Neural progenitor cell (in vitro differentiated cells): Measurements from ENCODE around the gene EPPIN. TPM values are rescaled to one million over a fixed set of nuclear protein-coding genes. Genes with fewer than 3 reads are reported as not detected.

Source experiments
- DNase-seq: peaks from one replicate; pipeline ENCODE4 v3.0.0-alpha.2; 2016; ENCODE audit warnings: low spot score
- H2AFZ ChIP-seq: fragments of 200-600 bp; sonication (generic); replicated peaks from 2 replicates; pipeline ENCODE4 v1.6.1; 2016; ENCODE audit warnings: antibody characterized with exemption
- H3F3A ChIP-seq: fragments of 200-600 bp; sonication (generic); 2 replicates; pipeline ENCODE4 v1.6.1; 2016; ENCODE audit warnings: antibody characterized with exemption, low read depth
- H3K27ac ChIP-seq: fragments of 200-600 bp; sonication (generic); 2 replicates; pipeline ENCODE4 v1.5.1; 2016; ENCODE audit warnings: mild to moderate bottlenecking
- H3K27me3 ChIP-seq: fragments of 200-600 bp; sonication (generic); 2 replicates; pipeline ENCODE4 v1.6.1; 2016; ENCODE audit warnings: mild to moderate bottlenecking, moderate library complexity
- H3K36me3 ChIP-seq: fragments of 200-600 bp; sonication (generic); 2 replicates; pipeline ENCODE4 v1.5.1; 2016
- H3K4me1 ChIP-seq: fragments of 200-600 bp; sonication (generic); 2 replicates; pipeline ENCODE4 v1.6.1; 2016; ENCODE audit warnings: mixed run types
- H3K4me2 ChIP-seq: fragments of 200-600 bp; sonication (generic); 2 replicates; pipeline ENCODE4 v1.6.1; 2016
- H3K4me3 ChIP-seq: fragments of 200-600 bp; sonication (generic); 2 replicates; pipeline ENCODE4 v1.5.1; 2016
- H3K79me2 ChIP-seq: fragments of 200-600 bp; sonication (generic); 2 replicates; pipeline ENCODE4 v1.6.1; 2016; ENCODE audit warnings: low read depth
- H3K9ac ChIP-seq: fragments of 200-600 bp; sonication (generic); 2 replicates; pipeline ENCODE4 v1.6.1; 2016
- H3K9me3 ChIP-seq: fragments of 200-600 bp; sonication (generic); 2 replicates; pipeline ENCODE4 v1.5.1; 2016; ENCODE audit warnings: low read depth
- H4K20me1 ChIP-seq: fragments of 200-600 bp; sonication (generic); 2 replicates; pipeline ENCODE4 v1.6.1; 2016; ENCODE audit warnings: low read depth
- H3K27ac Mint-ChIP-seq: 3 replicates; pipeline ENCODE4 v1.8.0; 2021; ENCODE audit warnings: mixed read lengths
- H3K27me3 Mint-ChIP-seq: 2 replicates; pipeline ENCODE4 v1.8.0; 2022; ENCODE audit warnings: low read depth, mild to moderate bottlenecking, inconsistent platforms, moderate library complexity, mixed read lengths; ENCODE audit not compliant: insufficient read depth
- H3K36me3 Mint-ChIP-seq: 3 replicates; pipeline ENCODE4 v1.8.0; 2021; ENCODE audit warnings: mixed read lengths
- H3K4me1 Mint-ChIP-seq: 3 replicates; pipeline ENCODE4 v1.8.0; 2021; ENCODE audit warnings: mixed read lengths
- H3K4me3 Mint-ChIP-seq: 3 replicates; pipeline ENCODE4 v1.8.0; 2021; ENCODE audit warnings: mild to moderate bottlenecking, moderate library complexity, mixed read lengths
- H3K9me3 Mint-ChIP-seq: 3 replicates; pipeline ENCODE4 v1.8.0; 2020; ENCODE audit warnings: mixed read lengths
- CTCF ChIP-seq: fragments of 200-600 bp; sonication (generic); IDR thresholded peaks from 2 replicates; pipeline ENCODE4 v1.5.1; 2017; ENCODE audit warnings: antibody characterized with exemption, mild to moderate bottlenecking
- EZH2 ChIP-seq: fragments of 200-600 bp; sonication (generic); IDR thresholded peaks from 2 replicates; pipeline ENCODE4 v1.6.1; 2017; ENCODE audit warnings: antibody characterized with exemption, mild to moderate bottlenecking, moderate library complexity
- EZH2phosphoT487 ChIP-seq: fragments of 200-600 bp; sonication (generic); IDR thresholded peaks from 2 replicates; pipeline ENCODE4 v1.6.1; 2017; ENCODE audit warnings: antibody characterized with exemption
- total RNA-seq: library from RNA; depleted of rRNA; stranded (reverse); fragments of >200 nt; gene quantifications from 2 replicates; pipeline ENCODE4 v1.2.3, GENCODE V29; 2015; ENCODE audit warnings: low replicate concordance

Gene EPPIN
- total RNA-seq, 1 donor from 2014 or later = not detected

DNA sequence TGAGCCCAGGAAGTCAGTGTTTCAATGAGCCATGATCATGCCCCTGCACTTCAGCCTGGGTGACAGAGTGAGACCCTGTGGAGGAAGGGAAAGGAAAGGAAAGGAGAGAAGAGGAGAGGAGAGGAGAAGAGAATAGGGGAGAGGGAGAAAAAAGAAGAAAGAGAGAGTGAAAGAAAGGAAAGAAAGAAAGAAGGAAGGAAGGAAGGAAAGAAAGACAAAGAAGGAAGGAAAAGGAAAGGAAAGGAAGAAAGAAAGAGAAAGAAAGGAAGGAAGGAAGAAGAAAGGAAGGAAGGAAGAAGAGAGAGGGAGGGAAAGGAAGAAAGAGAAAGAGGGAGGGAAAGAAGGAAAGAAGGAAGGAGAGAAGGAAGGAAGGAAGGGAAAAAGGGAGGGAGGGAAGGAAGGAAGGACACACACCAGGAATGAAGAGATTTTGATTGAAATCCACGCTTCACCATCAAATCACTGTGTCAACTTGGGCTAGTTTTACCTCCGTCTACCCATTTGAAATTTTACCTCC, 17.6 kb upstream of the EPPIN start:
- Histone ChIP-seq H3K4me3 (no peak overlapping the region), H3K9me3 (no peaks in the 10 kb centered on the region), H3K36me3 (no peaks in the 10 kb centered on the region), H3K79me2 (no peaks in the 10 kb centered on the region), H4K20me1 (no peaks in the 10 kb centered on the region), H3F3A (no peaks in the 10 kb centered on the region), H2AFZ (no peak overlapping the region), H3K4me2 (no peak overlapping the region), H3K27me3 (no peaks in the 10 kb centered on the region), H3K9ac (no peak overlapping the region), H3K27ac (no peak overlapping the region), H3K4me1 (no peaks in the 10 kb centered on the region)
- peaks cover 7% of the 10 kb centered on the region for H3K4me1 Mint-ChIP-seq
- H3K27ac Mint-ChIP-seq = no peak overlapping the region
- TF ChIP-seq CTCF = no peak
- no peak for TF ChIP-seq EZH2phosphoT487
- no peak for TF ChIP-seq EZH2
- H3K27me3 Mint-ChIP-seq = no peaks in the 10 kb centered on the region
- no peak overlapping the region for H3K4me3 Mint-ChIP-seq
- H3K36me3 Mint-ChIP-seq = no peaks in the 10 kb centered on the region
- no peaks in the 10 kb centered on the region for H3K9me3 Mint-ChIP-seq
- no peak for DNase-seq

- Histone ChIP-seq H3K27ac (no peak overlapping the region), H3K4me2 (no peak overlapping the region), H3K27me3 (no peaks in the 10 kb centered on the region), H3F3A (no peaks in the 10 kb centered on the region), H3K4me1 (no peaks in the 10 kb centered on the region), H3K9me3 (no peaks in the 10 kb centered on the region), H3K36me3 (no peaks in the 10 kb centered on the region), H3K79me2 (no peaks in the 10 kb centered on the region), H4K20me1 (no peaks in the 10 kb centered on the region), H2AFZ (no peak overlapping the region), H3K4me3 (no peak overlapping the region), H3K9ac (no peak overlapping the region)
- Mint-ChIP-seq H3K4me3 (no peak overlapping the region), H3K9me3 (no peaks in the 10 kb centered on the region), H3K36me3 (no peaks in the 10 kb centered on the region), H3K27ac (no peak overlapping the region), H3K27me3 (no peaks in the 10 kb centered on the region), H3K4me1 (no peaks in the 10 kb centered on the region)
- no peak for DNase-seq
- TF ChIP-seq CTCF (no peak), EZH2phosphoT487 (no peak), EZH2 (no peak)
These were observed 8.0 kb upstream of the EPPIN start for GRCh38 chr20:45555198-45555597.

DNA sequence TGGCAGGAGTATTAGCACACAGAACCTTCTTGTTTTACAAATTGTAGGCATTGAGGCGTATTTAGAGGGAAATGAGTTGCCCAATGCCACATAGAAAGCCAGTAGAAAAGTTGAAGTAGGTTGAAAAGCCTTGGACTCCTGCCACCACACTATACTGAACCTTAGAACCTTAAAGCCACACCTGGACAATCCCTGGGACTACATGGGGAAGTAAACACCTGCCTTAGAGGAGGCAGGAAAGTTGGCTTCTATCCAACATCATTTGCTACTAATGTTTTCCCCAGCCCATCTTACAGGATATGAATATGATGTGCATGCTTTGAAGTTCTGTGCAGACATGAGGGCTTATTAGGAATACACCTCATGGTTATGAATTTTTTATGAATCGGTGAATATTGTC, 5.3 kb upstream of the EPPIN start:
- Histone ChIP-seq H3K27ac (no peak overlapping the region), H3K4me1 (no peaks in the 10 kb centered on the region), H3K9ac (no peak overlapping the region), H3K79me2 (no peaks in the 10 kb centered on the region), H3K4me3 (no peak overlapping the region), H3K27me3 (no peaks in the 10 kb centered on the region), H3K36me3 (no peaks in the 10 kb centered on the region), H3F3A (no peaks in the 10 kb centered on the region), H3K4me2 (no peak overlapping the region), H4K20me1 (no peaks in the 10 kb centered on the region), H3K9me3 (no peaks in the 10 kb centered on the region), H2AFZ (no peak overlapping the region)
- H3K9me3 Mint-ChIP-seq = no peaks in the 10 kb centered on the region
- TF ChIP-seq EZH2phosphoT487 = no peak
- TF ChIP-seq CTCF = no peak
- TF ChIP-seq EZH2 = no peak
- H3K4me3 Mint-ChIP-seq = no peak overlapping the region
- no peaks in the 10 kb centered on the region for H3K4me1 Mint-ChIP-seq
- DNase-seq = no peak
- H3K36me3 Mint-ChIP-seq = no peaks in the 10 kb centered on the region
- H3K27me3 Mint-ChIP-seq = peaks cover 2% of the 10 kb centered on the region
- no peak overlapping the region for H3K27ac Mint-ChIP-seq
